GM19328 (cell line): ENCODE data around the gene ZNF610.
"Not testable (repeated sequence)": the region's sequence is repeated elsewhere in the genome, so short reads cannot be mapped to it uniquely, and the experiment has no call there.

ENCODE experiments used
- ATAC-seq: cut with Tn5 transposase; IDR thresholded peaks from one replicate; pipeline ENCODE4 v1.9.1; 2021; ENCODE audit warnings: mild to moderate bottlenecking, moderate library complexity; ENCODE audit not compliant: unreplicated experiment

ZNF610 gene

DNA sequence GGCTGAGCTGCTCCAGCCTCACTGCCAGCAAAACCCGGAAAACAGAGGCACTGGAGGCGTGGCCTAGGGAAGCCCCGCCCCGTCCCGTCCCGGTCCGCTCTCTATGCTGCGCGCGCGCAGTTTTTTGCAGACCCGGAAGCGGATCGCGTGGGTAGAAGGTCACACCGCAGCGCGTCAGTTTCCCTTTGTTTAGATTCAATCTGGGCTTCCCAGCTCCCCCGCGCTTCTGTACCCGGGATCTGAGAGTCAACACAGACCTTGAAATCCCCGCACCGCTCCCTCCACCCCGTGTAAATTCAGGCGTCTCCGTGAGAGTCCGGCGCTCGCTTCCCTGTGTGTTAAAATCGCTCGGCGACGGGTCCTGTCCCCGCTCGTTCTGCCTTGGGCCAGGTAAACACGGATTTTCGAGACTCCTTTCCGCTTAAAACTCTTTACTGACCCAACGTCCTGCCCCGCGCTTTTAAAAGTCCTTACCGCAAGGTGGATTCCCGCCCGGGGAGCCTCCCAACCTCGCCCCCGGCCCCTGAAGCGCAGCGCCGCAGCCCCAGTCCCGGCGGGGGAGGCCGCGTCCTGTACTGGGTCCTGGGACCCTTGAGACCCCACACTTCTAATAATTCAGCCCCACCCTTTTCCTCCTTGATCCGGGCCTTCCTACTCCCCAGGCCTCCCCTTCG, at the start of gene ZNF610:
Gene ZNF610, plus strand, starts transcription at position 127 of the 674 bp plus-strand sequence. CDS start 12,930 bp downstream, outside the sequence.
- ATAC-seq: no peak

DNA sequence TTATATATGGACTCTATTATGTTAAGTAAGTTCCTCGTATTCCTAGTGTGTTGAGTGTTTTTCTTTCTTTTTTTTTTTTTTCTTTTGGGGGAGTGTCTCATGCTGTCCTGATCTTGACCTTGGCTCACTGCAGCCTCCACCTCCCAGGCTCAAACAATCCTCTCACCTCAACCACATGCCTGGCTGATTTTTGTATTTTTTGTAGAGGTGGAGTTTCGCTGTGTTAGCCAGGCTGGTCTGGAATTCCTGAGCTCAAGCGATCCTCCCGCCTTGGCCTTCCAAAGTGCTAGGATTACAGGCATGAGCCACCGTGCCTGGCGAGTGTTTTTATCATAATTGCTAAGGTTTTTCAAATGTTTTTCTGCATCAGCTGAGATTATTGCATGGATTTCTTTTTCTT, 49.8 kb upstream of the ZNF610 start:
- ATAC-seq: no peak

DNA sequence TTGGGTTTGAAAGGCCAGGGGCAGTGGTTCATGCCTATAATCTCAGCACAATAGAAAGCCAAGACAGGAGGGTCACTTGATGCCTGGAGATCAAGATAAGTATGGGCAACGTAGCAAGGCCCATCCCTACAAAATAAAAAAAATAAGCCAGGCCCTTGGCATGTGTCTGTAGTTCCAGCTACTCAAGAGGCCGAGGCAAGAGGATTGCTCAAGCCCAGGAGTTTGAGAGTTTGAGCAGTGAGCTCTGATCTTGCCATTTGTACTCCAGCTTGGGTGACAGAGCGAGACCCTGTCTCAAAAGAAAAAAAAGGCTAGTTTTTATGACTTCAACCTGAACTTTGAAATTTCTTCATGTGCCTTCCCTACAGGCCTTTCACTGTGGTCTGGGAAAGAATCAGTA, 44.3 kb upstream of the ZNF610 start:
- no peak for ATAC-seq

DNA sequence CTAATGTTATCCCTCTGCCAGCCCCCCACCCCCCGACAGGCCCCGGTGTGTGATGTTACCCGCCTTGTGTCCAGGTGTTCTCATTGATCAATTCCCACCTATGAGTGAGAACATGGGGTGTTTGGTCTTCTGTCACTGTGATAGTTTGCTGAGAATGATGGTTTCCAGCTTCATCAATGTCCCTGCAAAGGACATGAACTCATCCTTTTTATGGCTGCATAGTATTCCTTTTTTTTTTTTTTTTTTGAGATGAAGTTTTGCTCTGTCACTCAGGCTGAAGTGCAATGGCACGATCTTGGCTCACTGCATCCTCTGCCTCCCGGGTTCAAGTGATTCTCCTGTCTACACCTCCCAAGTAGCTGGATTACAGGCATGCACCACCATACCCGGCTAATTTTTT, 43.1 kb upstream of the ZNF610 start:
- not testable (repeated sequence) for ATAC-seq

DNA sequence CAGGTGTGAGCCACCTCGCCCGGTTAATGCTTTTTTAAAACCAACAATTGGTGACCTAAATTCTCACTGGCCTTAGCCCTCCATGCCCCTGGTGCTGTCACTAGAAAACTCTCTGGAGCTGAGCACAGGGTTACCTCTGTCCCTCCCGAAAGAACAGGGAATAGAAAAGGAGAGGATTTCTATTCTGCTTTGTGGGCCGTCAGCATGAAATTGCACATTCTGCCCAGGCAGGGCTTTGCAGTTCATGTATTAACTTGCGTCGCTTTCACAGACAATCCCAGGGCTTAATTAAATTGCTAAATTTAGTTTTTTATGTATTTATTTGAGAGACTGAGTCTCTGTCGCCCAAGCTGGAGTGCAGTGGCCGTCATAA, 39.7 kb upstream of the ZNF610 start:
- ATAC-seq: no peak

DNA sequence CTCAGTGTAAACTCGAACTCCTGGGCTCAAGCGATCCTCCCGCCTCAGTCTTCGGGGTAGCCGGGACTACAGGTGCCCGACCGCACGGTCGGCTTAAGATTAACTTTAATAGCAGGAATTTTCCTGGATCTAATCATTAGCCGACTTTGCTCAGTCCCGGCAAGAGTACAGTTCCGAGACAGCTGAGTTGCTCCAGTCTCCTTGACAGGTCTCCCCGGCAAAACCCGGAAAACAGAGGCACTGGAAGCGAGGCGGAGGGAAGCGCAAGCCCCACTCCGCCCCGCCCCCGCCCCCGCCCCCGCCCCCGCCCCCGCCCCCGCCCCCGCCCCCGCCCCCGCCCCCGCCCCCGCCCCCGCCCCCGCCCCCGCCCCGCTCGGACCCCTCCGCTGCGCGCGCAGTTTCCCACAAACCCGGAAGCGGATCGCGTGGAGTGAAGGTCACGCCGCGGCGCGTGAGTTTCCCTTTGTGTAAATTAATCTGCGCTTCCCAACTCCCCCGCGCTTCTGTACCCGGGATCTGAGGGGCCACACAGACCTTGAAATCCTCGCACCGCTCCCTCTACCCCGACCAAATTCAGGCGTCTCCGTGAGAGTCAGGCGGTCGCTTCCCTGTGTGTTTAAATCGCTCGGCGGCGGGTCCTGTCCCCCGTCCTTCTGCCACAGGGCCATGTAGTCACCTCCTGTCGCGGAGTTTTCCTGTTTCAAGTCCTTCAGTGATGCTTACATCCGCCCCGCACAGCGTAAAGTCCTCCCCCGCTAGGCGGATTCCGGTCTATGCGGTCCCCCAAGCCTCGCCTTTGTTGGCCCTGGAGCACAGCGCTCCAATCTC, 39.1 kb upstream of the ZNF610 start, which contains the start of gene ZNF480:
Gene ZNF480, plus strand, starts transcription at position 397 of the 828 bp plus-strand sequence. CDS start 3,244 bp downstream, outside the sequence.
- no peak for ATAC-seq

DNA sequence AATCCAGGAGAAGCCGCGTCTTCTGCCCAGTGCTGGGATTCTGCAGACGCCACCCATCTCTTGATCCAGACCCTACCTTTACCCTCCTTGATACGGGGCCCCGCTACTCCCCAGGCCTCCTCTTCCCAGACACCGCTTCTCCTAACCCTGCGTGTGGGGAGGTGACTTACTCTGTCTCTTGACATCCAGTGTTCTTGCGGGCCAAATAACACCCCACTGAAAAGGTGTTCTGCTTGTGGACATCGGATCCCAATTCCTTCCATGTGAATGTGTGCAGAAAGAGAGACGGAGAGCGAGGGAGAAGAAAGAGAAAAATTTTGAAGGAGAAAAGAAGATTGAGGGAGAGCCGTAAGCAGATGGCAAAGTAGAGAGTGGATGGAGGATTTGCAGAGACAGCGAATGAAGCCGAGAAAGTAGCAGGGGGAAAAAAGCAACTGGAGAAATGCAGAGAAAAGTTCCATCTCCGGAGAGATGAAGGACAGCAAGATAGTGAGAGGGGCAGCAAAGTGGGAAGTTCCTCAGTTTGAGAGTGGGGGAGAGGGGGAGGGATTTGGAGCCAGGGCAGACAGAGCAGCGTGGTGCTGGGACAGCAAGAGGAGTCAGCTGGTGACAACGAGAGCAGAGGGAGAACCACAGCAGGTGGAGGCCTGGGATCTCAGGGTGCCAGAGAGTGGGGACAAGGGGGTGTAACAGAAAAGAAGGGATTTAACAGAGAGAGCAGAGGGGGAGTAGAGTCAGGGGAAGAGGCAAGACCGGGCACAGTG, 38.3 kb upstream of the ZNF610 start:
- ATAC-seq: no peak

DNA sequence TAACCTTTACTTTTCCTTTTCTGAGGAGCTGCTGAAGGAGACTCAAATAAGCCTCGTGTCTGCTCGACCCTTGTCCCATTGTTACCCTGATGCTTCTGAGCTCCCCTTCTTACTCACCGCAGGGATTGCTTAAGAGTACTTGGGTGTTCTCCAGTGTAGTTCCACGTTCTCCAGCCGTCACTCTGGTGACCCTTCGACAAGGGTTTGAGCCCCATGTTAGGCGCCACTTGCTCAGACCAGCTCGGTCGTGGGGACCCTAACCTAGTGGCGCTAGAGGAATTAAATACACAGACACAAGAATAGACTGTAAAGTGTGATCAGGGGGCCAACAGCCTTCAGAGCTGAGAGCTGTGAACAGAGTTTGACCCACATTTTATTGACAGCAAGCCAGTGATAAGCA, 28.8 kb upstream of the ZNF610 start:
- no peak for ATAC-seq

DNA sequence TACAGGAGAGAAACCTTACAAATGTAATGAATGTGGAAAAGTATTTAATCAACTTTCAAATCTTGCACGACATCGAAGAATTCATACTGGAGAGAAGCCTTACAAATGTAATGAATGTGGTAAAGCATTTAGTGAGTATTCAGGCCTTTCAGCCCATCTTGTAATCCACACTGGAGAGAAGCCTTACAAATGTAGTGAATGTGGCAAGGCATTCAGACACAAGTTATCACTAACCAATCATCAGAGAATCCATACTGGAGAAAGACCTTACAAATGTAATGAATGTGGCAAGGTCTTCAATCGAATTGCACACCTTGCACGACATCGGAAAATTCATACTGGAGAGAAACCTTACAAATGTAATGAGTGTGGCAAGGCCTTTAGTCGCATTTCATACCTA, 13.6 kb upstream of the ZNF610 start:
- no peak for ATAC-seq

DNA sequence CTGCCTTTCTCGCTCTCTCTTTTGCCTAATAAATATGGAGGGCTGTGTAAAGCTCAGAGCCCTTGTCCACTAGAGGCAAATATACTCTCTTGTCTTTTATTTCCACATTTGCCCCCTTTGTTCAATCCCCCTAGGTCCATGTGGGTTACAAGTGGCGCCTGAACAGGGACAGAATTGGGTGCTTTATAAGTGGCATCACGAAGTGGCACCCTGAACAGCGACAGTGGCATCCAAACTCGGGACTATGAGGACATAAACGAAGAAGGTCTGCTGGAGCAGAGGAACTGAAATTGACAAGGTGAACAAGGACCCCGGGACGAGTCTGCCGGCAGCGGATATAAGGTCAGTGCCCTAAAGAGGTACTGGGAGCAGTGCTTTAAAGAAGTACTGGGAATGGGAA, 4.3 kb upstream of the ZNF610 start:
- ATAC-seq: no peak

DNA sequence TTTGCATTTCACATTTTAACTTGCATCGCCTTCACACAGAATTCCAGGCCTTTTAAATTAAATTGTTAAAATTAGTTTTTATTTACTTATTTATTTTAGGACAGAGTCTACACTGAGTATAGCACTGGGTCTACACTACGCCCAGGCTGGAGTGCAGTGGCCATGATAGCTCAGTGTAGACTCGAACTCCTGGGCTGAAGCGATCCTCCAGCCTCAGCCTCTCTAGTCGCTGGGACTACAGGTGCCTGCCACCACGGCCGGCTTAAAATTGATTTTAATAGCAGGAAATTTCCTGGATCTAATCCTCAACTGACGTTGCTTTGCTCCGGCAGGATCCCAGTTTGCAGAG, 301 bp upstream of the ZNF610 start:
- no peak for ATAC-seq

DNA sequence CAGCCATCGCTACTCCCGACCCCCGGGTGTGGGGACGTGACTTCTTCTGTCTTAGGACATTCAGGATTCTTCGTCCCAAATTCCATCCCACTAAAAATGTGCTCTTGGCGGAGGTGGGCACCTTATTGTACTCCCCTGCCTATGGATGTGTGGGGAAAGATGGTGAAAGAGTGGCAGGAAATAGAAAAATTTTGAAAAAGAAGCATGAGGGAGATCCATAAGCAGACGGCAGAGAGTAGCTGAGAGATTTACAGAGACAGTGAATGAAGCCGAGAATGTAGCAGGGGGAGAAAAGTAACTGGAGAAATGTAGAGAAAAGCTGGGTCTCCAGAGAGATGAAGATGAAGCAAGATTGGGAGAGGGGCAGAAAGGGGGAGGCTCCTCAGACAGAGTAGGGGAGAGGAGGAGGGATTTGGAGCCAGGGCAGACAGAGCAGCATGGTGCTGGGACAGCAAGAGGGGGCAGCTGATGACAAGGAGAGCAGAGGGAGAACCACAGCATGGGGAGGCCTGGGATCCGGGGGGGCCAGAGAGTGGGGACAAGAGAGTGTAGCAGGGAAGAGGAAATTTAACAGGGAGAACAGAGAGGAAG, 843 bp downstream of the ZNF610 start:
- ATAC-seq: no peak

DNA sequence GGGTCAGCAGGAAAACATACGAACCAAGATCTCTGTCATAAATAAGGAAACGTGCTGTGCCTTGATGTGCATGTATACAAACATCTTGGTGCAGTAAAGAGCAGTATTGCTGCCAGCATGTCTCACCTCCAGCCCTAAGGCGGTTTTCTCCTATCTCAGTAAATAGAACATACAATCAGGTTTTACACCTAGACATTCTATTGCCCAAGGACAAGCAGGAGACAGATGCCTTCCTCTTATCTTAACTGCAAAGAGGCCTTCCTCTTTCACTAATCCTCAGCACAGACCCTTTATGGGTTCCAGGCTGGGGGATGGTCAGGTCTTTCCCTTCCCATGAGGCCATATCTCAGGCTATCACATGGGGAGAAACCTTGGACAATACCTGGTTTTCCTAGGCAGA, 3.0 kb downstream of the ZNF610 start:
- not testable (repeated sequence) for ATAC-seq

DNA sequence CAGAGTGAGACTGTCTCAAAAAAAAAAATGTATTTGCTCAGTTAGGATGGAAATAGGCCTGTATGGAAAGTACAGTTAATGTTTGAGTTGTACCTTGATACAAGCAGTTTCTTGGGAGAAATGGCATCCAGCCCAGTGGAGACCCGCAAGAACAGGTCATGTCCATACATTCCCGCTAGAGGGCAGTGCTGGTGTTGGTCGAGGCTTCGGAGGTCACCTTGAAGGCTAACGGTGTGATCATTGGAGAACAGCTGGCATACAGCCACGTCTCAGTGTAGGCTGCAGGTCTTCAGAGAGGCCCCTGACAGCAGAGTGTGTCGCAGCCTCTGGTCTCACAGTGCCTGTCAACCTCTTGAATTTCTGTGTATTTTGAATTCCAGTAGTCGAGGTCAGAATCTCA, 7.5 kb downstream of the ZNF610 start:
- ATAC-seq: no peak

DNA sequence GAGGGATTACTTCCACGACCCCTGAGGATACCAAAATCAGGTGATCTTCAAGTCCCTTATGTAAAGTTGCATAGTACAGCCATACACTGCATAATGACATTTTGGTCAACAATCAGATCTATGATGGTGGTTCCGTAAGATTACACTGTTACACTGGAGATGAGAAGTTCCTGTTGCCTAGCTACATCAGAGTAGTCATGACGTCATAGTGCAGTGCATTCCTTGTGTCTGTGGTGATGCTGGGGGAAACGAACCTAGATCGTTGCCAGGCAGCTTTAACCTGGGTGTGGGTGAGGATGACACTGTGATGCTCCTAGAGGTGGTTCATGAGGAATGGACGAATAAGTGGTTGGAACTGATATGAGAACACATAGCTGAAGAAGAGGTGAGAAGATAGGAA, 9.1 kb downstream of the ZNF610 start:
- no peak for ATAC-seq

DNA sequence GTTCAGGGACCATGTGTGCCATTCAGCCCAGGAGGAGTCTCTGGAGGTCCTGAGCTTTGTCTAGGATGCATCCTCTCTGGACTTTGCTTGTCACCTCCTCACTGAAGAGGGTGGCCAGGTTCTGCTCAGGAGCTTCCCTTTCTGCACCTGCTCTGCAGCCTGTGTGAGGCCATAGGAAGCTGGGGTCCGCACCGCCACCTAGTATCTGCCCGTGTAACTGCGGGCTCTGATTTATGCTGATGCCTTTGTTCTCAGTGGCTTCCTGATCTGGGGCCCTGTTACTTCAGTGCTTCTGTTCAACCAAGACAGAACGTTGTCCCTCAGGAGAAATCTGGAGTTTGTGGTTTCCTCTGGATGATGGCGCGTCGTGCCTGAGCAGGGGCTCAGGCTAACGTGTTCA, 15.5 kb downstream of the ZNF610 start:
- ATAC-seq: no peak

DNA sequence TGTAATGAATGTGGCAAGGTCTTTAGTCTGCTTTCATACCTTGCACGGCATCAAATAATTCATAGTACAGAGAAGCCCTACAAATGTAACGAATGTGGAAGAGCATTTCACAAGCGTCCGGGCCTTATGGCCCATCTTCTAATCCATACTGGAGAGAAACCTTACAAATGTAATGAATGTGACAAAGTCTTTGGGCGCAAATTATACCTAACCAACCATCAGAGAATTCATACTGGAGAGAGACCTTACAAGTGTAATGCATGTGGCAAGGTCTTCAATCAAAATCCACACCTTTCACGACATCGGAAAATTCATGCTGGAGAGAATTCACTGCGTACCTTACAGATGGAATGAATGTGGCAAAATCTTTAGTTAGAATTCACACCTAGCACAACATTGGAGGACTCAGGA, 30.4 kb downstream of the ZNF610 start:
- ATAC-seq: no peak

DNA sequence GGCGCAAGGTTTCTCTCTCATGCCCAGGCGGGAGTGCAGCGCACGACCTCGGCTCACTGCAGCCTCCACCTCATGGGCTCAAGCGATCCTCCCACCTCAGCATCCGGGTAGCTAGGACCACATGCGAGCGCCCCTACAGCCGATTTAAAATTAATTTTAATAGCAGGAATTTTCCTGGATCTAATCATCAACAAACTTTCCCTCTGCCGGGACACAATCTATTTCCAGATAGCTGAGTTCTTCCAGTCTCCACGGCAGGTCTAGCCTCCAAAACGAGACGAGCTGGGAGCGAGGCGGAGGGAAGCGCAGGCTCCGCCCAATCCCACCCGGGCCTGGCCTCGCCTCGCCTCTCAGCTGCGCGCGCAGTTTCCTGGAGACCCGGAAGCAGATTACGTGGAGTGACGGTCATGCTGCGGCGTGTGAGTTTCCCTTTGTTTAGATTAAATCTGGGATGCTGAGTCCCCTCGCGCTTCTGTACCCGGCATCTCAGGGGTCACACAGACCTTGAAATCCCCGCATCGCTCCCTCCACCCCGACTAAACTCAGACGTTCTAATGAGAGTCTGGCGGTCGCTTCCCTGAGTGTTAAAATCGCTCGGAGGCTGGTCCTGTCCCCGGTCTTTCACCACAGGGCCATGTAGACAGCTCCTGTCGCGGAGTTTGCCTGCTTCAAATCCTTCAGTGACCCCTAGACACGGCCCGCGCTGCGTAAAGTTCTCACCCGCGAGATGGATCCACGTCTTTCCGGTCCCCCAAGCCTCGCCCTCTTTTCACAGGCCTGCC, 33.7 kb downstream of the ZNF610 start, which contains the start of gene ZNF880:
Gene ZNF880, plus strand, starts transcription at position 365 of the 782 bp plus-strand sequence. Its CDS starts 43 bp downstream, at position 408.
- ATAC-seq: no peak

DNA sequence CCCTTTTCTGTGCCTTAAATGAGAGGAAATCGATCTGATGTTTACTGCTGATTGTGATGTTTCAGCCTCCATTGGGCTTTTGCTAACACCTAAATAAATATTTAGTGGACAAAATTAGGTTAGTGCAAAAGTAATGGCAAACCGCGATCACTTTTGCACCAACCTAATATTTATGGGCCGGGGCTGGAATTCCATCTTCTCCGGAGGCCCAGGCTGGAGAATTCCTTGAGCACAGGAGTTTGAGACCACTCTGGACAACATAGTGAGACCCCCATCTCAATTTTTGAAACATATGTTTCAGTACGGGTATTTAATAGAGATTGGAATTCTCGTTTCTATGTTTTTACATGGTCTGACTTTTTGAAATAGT, 34.3 kb downstream of the ZNF610 start:
- ATAC-seq: no peak

DNA sequence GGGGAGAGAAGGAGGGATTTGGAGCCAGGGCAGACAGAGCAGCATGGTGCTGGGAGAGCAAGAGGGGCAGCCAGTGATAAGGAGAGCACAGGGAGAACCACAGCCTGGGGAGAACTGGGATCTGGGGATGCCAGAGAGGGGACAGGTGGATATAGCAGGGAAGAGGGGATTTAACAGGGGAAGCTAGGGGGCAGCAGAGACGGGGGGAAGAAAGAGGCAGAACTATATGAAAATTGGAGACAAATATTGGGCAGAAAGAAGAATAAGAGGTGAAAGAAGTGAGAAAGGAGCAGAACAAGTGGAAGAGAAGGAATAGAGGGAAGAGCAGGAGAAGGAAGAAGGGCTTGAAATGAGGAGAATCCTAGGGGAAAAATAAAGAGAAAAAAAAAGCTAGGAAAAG, 55.1 kb downstream of the ZNF610 start:
- no peak for ATAC-seq
